OCI-LY7 (cell line): ENCODE results near the gene TRAF5.
A peak's percentile ranks its signal among the peaks of the same experiment; 100 is the strongest.

Experiments used
- CTCF ChIP-seq: fragments of 200-600 bp; sonication (generic); conservative IDR thresholded peaks from 2 replicates; pipeline ENCODE4 v1.5.1; 2014; ENCODE audit warnings: mild to moderate bottlenecking, antibody characterized with exemption, low read length, moderate library complexity, mixed read lengths
- EZH2phosphoT487 ChIP-seq: fragments of 200-600 bp; sonication (generic); IDR thresholded peaks from 2 replicates; pipeline ENCODE4 v1.6.1; 2018; ENCODE audit warnings: low read depth, borderline replicate concordance, mild to moderate bottlenecking, mixed run types, antibody characterized with exemption, low read length, moderate library complexity, mixed read lengths

- TF ChIP-seq CTCF (peak; percentile 97), EZH2phosphoT487 (no peak)
Observed at GRCh38 chr1:211323156-211324063, 3.2 kb upstream of the TRAF5 start.
